ENCODE measurements around the gene ZNF618. TPM values are rescaled to one million over a fixed set of nuclear protein-coding genes. Genes with fewer than 3 reads are reported as not detected.

The ZNF618 gene
- polyA plus RNA-seq, 1 of the 3 experiments (the other 2 are of a cell fraction) = 6.2 TPM

- Histone ChIP-seq H3K4me2 (no peak overlapping the region), H3K9me2 (no peaks in the 10 kb centered on the region), H3K4me3 (ENCODE audit: low read depth in 2 of 2, low read length in 1 of 2) (no peak overlapping the region), H3K27ac (ENCODE audit: low read depth in 2 of 2, low read length in 1 of 2) (no peak overlapping the region), H3K9me3 (no peaks in the 10 kb centered on the region), H3K27me3 (ENCODE audit: insufficient read depth) (no peaks in the 10 kb centered on the region), H2AFZ (ENCODE audit: low read depth) (no peak overlapping the region), H3K79me2 (ENCODE audit: insufficient read depth) (no peaks in the 10 kb centered on the region), H4K20me1 (ENCODE audit: insufficient read depth) (no peaks in the 10 kb centered on the region), H3K4me1 (ENCODE audit: control insufficient read depth in 1 of 2, insufficient read depth in 2 of 2, low read depth in 1 of 2, low read length in 1 of 2) (no peaks in the 10 kb centered on the region; a peak in 1 of 4 replicates), H3K36me3 (replicated peaks in 1 of 2; ENCODE audit: control insufficient read depth in 1 of 2, insufficient read depth in 2 of 2, low read length in 1 of 2) (peaks cover 21 to 73% of the 10 kb centered on the region in 2 experiments), H3K9ac (no peak overlapping the region), H3F3A (replicated peaks; ENCODE audit: insufficient read depth) (no peaks in the 10 kb centered on the region)
- DNase-seq = no peak
- ChIA-PET POLR2A (no interaction called here), CTCF (interaction anchor here (0.6 to 3.7 kb wide), 13 partner anchors 10 to 302 kb away, joined by 3 to 26 read pairs (median 4); no protein-coding TSS in a partner anchor)
- TF ChIP-seq REST (IDR thresholded peaks at IDR 0.05; ENCODE audit: low read depth, low read length) = no peak
- TF ChIP-seq FOSL2 (IDR thresholded peaks at IDR 0.05; ENCODE audit: borderline replicate concordance, low read depth) = no peak
- no peak for TF ChIP-seq RFX5 (IDR thresholded peaks at IDR 0.05; ENCODE audit: low read length)
- TF ChIP-seq MEF2A (IDR thresholded peaks at IDR 0.05; ENCODE audit: borderline replicate concordance, low read depth) = no peak
- TF ChIP-seq GABPA (IDR thresholded peaks at IDR 0.05; ENCODE audit: low read depth) = no peak
- no peak for TF ChIP-seq TCF12 (IDR thresholded peaks at IDR 0.05)
- WGBS (ENCODE audit: low lambda C conversion rate) = 97% methylated on average over 9 of the region's 10 CpGs
Measured at GRCh38 chr9:114034196-114034595, 158.1 kb downstream of the ZNF618 start.

GRCh38 chr9:114034661-114035062 lies 158.6 kb downstream of the ZNF618 start:
- ChIA-PET POLR2A (no interaction called here), CTCF (interaction anchor here (1.1 to 3.7 kb wide), 5 partner anchors 11 to 234 kb away, joined by 3 to 26 read pairs (median 5); no protein-coding TSS in a partner anchor)
- Histone ChIP-seq H3K4me1 (ENCODE audit: control insufficient read depth in 1 of 2, insufficient read depth in 2 of 2, low read depth in 1 of 2, low read length in 1 of 2) (no peaks in the 10 kb centered on the region; a peak in 1 of 4 replicates), H3K27ac (ENCODE audit: low read depth in 2 of 2, low read length in 1 of 2) (no peak overlapping the region), H4K20me1 (ENCODE audit: insufficient read depth) (no peaks in the 10 kb centered on the region), H2AFZ (ENCODE audit: low read depth) (no peak overlapping the region), H3F3A (replicated peaks; ENCODE audit: insufficient read depth) (no peaks in the 10 kb centered on the region), H3K79me2 (ENCODE audit: insufficient read depth) (no peaks in the 10 kb centered on the region), H3K4me3 (ENCODE audit: low read depth in 2 of 2, low read length in 1 of 2) (no peak overlapping the region), H3K36me3 (replicated peaks in 1 of 2; ENCODE audit: control insufficient read depth in 1 of 2, insufficient read depth in 2 of 2, low read length in 1 of 2) (peaks cover 21 to 68% of the 10 kb centered on the region in 2 experiments), H3K9me3 (no peaks in the 10 kb centered on the region), H3K9me2 (no peaks in the 10 kb centered on the region), H3K4me2 (no peak overlapping the region), H3K27me3 (ENCODE audit: insufficient read depth) (no peaks in the 10 kb centered on the region), H3K9ac (no peak overlapping the region)
- 92% methylated on average over 2 of the region's 4 CpGs for WGBS (ENCODE audit: low lambda C conversion rate)
- no peak for DNase-seq
- TF ChIP-seq, protein P1, sequence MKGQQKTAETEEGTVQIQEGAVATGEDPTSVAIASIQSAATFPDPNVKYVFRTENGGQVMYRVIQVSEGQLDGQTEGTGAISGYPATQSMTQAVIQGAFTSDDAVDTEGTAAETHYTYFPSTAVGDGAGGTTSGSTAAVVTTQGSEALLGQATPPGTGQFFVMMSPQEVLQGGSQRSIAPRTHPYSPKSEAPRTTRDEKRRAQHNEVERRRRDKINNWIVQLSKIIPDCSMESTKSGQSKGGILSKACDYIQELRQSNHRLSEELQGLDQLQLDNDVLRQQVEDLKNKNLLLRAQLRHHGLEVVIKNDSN (IDR thresholded peaks at IDR 0.05; ENCODE audit: borderline replicate concordance, low read depth) = no peak
- TF ChIP-seq TAF1 (IDR thresholded peaks at IDR 0.05; ENCODE audit: borderline replicate concordance, low read depth, low read length) = no peak
- no peak for TF ChIP-seq FOXJ3 (CRISPR knock-in tag; IDR thresholded peaks at IDR 0.05)
- TF ChIP-seq GATA2 (CRISPR knock-in tag; IDR thresholded peaks at IDR 0.05) = no peak
- no peak for TF ChIP-seq TCF12 (IDR thresholded peaks at IDR 0.05)
- no peak for TF ChIP-seq JUND (IDR thresholded peaks at IDR 0.05)
- TF ChIP-seq GABPA (IDR thresholded peaks at IDR 0.05; ENCODE audit: low read depth) = no peak
- TF ChIP-seq TEAD4 (IDR thresholded peaks at IDR 0.05; ENCODE audit: borderline replicate concordance, insufficient read depth) = no peak
- TF ChIP-seq, protein P2, sequence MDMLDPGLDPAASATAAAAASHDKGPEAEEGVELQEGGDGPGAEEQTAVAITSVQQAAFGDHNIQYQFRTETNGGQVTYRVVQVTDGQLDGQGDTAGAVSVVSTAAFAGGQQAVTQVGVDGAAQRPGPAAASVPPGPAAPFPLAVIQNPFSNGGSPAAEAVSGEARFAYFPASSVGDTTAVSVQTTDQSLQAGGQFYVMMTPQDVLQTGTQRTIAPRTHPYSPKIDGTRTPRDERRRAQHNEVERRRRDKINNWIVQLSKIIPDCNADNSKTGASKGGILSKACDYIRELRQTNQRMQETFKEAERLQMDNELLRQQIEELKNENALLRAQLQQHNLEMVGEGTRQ (IDR thresholded peaks at IDR 0.05; ENCODE audit: borderline replicate concordance, low read depth, low read length) = no peak
- TF ChIP-seq, protein P3, sequence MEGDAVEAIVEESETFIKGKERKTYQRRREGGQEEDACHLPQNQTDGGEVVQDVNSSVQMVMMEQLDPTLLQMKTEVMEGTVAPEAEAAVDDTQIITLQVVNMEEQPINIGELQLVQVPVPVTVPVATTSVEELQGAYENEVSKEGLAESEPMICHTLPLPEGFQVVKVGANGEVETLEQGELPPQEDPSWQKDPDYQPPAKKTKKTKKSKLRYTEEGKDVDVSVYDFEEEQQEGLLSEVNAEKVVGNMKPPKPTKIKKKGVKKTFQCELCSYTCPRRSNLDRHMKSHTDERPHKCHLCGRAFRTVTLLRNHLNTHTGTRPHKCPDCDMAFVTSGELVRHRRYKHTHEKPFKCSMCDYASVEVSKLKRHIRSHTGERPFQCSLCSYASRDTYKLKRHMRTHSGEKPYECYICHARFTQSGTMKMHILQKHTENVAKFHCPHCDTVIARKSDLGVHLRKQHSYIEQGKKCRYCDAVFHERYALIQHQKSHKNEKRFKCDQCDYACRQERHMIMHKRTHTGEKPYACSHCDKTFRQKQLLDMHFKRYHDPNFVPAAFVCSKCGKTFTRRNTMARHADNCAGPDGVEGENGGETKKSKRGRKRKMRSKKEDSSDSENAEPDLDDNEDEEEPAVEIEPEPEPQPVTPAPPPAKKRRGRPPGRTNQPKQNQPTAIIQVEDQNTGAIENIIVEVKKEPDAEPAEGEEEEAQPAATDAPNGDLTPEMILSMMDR (IDR thresholded peaks at IDR 0.05) = no peak
- TF ChIP-seq SIN3A (IDR thresholded peaks at IDR 0.05; ENCODE audit: borderline replicate concordance, low read depth, low read length) = no peak
- no peak for TF ChIP-seq MAX (IDR thresholded peaks at IDR 0.05; ENCODE audit: low read depth)
- TF ChIP-seq REST (IDR thresholded peaks at IDR 0.05; ENCODE audit: low read depth, low read length) = no peak
